Uterus (tissue), 2 donors: Measurements from ENCODE around the gene SLC27A2.

ENCODE experiments used
- POLR2A ChIP-seq, 2 donors: fragments of 450-650 bp; IDR thresholded peaks; one replicate each; pipeline ENCODE4 v1.6.1; 2016; ENCODE audit warnings: antibody characterized with exemption in 2 of 2, mild to moderate bottlenecking in 1 of 2, moderate library complexity in 1 of 2
- TF ChIP-seq, protein P1 (sequence below), 4 experiments: fragments of 200-600 bp in 2 of 4; fragments of 450-650 bp in 2 of 4; sonication (generic) in 2 of 4; IDR thresholded peaks; one replicate each; pipeline ENCODE4 v1.5.1; 2016 to 2019; ENCODE audit warnings: antibody characterized with exemption in 4 of 4, mild to moderate bottlenecking in 2 of 4, moderate library complexity in 1 of 4

GRCh38 chr15:50192926-50193620, 11.1 kb downstream of the SLC27A2 start:
- TF ChIP-seq, protein P1, sequence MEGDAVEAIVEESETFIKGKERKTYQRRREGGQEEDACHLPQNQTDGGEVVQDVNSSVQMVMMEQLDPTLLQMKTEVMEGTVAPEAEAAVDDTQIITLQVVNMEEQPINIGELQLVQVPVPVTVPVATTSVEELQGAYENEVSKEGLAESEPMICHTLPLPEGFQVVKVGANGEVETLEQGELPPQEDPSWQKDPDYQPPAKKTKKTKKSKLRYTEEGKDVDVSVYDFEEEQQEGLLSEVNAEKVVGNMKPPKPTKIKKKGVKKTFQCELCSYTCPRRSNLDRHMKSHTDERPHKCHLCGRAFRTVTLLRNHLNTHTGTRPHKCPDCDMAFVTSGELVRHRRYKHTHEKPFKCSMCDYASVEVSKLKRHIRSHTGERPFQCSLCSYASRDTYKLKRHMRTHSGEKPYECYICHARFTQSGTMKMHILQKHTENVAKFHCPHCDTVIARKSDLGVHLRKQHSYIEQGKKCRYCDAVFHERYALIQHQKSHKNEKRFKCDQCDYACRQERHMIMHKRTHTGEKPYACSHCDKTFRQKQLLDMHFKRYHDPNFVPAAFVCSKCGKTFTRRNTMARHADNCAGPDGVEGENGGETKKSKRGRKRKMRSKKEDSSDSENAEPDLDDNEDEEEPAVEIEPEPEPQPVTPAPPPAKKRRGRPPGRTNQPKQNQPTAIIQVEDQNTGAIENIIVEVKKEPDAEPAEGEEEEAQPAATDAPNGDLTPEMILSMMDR (IDR thresholded peaks at IDR 0.05): no peak
- TF ChIP-seq POLR2A (IDR thresholded peaks at IDR 0.05): no peak
